Inflammatory macrophage (primary cell): Measurements from ENCODE around the gene PPP1R27.

Experiments used
- DNase-seq, 2 donors: peaks; one replicate each; pipeline ENCODE4 v3.0.0-alpha.2; 2020 to 2022
- total RNA-seq, 18 experiments: gene quantifications; one replicate each; lab custom pipeline; 2026; ENCODE audit warnings: mixed read lengths in 6 of 18, inconsistent platforms in 2 of 18; lab: John Stamatoyannopoulos, UW

The PPP1R27 gene, protein sequence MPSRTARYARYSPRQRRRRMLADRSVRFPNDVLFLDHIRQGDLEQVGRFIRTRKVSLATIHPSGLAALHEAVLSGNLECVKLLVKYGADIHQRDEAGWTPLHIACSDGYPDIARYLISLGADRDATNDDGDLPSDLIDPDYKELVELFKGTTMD
- total RNA-seq = 0 to 0.13 (median 0) reads per million in 18 experiments

DNA sequence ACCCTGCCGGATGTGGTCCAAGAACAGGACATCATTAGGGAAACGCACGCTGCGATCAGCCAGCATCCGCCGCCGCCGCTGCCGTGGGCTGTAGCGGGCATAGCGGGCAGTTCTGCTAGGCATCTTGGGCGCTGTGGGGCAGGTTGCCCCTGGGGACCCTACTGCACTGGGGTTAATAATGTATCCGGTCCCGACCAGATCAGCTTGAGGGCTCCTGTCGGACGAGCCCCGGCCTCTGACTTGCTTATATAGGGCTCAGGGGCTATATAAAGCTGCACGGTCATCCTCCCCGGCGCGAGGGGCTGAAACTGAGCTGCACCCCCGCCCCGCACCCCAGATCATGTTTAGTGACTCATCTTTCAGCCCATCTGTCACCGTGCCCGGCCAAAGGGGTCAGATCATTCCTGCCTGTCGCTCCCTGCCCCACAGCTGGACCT lies at the start of gene PPP1R27:
PPP1R27 (minus strand) TSS at position 220 of the 437 bp plus-strand sequence; CDS start at position 123, 97 bp downstream.
- DNase-seq = no peak

DNA sequence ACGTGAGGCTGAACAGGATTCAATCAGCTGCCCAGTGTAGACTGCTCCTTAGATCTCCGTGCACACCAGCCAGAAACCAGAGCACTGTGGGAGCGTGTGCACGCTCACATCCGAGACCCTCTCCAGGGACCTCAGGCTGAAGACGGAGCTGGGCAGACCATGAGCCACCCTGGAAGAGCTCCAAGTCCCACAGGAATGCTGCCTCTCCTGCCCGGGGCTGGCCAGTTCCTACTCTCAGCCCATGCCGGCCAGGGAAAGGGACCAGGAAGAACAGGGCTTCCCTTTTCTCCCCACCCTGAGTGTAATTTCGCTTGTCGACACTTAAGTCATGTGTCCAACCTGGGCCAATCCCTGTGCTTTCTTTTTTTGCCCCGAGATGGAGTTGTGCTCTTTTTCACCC lies 49.7 kb upstream of the PPP1R27 start:
- DNase-seq = no peak

DNA sequence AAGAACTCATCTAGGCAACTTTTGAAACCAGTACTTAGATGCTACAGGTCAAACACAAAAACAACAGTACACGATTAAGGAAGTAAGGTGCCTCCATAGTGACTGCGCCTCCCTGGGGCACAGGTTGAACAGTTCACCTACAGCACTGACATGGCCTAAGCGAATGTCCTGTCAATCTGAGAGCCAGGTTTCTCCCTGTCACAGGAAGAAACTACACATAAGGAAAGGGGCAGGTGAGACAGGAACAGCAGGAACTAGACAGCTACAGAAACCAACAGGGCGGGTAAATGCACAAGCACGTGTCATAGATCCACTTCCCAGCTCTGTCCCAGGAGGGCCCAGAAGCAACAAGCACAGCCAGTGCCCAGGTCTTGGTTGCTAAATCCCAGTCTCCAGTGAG lies 44.3 kb upstream of the PPP1R27 start:
- no peak for DNase-seq

DNA sequence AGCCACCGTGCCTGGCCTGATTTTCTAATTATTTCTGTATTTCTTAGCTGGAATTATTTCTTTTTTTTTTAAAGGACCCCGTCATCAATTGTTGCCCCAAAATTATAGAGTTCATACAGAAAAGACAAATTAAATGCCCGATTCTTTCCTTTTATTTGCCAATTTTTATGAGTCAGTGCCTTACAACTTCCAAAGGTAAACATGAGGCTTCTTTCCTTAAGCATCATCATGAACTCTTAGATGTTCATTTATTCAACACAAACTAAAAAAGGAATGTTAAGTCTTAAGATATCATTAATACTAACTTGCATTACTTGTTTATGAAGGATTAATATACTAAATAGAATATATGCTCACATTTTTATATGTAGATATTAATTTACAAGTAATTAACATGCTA lies 43.4 kb upstream of the PPP1R27 start:
- no peak for DNase-seq

DNA sequence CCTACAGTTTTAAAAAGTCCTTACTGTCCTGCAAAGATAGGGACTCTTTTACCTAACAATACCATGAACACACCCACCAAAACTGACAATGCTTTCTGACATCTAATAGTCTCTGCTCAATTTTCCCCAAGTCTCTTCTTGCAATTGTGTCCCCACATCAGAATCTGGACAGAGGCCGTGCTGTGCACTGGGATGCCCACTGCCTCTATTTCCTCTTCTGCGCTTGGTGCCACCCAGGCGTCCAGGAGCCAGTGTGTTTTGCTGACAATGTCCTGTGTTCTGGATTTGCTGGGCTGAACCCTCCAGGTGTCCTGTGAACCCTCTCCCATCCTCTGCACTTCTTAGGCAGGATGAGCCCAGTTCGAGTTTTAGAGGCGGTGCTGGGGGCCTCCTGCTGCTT lies 42.7 kb upstream of the PPP1R27 start:
- DNase-seq = no peak

DNA sequence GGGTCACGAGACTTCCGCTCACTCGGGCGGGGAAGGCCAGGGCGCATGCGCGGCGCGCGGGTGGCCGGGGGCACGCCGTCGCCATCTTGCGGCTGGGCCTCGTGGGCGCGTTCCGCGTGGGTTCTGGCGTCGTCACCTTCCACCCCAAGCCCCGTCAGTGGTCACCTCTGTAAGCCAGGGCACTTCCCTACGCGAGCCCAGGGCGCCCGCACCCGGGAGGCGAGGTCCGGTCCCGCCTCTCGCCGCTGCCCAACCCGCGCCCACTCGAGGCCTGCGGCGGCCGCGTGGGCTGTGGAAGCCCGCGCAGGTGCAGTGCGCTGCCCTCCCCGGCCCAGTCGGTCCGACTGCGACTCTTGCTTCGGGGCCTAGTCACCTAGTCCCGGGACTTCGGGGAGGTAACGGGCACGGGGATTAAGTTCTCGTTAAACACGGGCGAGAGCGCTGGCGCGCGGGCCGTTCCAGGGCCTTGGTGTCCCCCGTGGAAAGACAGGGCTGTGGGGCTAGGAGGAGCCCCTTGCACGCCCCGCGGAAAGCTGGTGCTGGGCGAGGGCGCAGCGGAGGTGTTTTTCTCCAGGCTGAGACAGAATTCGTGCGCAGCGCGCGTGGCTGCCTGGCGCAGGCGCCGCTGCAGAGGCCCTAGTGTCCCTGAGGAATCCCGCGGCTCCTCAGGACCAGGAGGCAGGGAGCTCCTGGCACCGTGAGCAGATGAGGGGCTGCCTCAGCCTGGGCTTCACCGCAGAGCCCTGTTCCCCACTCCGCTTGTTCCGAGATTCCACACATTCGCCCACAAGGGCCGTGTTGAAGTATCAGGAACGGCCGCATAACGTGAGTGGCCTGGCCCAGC lies 36.8 kb upstream of the PPP1R27 start:
- peak; percentile 95 to 97 for DNase-seq

DNA sequence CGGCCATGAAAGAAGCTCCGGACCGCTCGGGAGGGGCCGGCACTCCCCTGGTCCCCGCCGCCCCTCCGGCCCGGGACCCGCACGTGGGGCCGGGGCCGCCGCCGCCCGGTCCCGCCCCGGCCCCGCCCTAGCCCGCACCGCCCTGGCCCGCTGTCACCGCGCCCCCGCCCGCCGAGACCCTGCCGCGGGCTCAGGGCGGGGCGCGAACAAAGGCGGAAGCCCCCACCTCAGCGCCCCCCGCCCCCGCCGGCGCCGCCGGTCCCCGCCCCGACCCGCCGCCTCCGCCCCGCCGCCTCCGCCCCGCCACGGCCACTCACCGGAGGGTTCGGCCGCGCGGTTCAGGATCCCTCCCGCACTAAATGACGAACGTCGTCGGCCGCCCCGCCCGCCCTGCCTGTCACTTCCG lies 36.1 kb upstream of the PPP1R27 start, which contains the start of gene ARHGDIA:
ARHGDIA (minus strand) TSS at position 357 of the 406 bp plus-strand sequence. CDS start 1,407 bp downstream, outside the sequence.
- no peak for DNase-seq

DNA sequence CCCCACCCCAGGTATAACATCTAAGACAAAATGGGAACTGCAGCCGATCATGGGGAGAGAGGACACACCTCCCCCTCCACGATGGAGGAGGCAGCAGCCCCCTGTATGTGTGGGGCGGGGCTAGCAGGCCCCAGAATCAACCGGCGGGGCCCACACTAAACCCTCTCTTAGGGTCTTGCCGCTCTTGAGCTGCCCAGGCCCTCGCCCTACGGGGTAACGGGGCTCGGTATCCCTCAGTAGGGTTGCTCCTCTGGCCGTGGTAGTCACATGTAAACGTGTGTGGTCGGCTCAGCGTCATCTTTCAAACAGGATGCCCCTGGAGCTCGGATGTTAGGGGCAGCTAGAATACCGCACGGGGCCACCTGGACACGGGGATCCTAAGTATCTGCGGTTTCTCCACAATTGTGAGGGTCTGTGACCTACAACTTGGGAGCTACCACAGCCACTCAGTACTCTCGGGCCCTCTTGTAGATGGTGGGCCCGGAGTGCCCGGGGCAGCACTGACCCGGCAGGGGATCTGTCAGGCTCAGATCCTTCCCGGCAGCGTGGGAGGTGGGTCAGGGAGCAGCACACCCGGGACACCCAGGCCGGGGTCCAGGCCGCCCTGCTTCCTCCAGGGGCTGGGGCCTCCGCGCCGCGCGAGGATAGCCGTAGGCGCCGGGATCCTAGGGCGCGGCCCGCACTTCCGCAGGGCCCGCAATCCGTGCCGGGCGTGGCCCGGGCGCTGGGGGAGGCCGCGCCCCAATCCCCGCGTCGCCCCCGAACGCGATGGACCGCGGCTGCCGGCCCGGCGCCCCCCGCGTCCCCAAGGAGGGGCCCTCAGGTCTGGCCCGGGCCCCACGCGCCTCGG lies 35.5 kb upstream of the PPP1R27 start:
- DNase-seq = peak; percentile 54 to 72

DNA sequence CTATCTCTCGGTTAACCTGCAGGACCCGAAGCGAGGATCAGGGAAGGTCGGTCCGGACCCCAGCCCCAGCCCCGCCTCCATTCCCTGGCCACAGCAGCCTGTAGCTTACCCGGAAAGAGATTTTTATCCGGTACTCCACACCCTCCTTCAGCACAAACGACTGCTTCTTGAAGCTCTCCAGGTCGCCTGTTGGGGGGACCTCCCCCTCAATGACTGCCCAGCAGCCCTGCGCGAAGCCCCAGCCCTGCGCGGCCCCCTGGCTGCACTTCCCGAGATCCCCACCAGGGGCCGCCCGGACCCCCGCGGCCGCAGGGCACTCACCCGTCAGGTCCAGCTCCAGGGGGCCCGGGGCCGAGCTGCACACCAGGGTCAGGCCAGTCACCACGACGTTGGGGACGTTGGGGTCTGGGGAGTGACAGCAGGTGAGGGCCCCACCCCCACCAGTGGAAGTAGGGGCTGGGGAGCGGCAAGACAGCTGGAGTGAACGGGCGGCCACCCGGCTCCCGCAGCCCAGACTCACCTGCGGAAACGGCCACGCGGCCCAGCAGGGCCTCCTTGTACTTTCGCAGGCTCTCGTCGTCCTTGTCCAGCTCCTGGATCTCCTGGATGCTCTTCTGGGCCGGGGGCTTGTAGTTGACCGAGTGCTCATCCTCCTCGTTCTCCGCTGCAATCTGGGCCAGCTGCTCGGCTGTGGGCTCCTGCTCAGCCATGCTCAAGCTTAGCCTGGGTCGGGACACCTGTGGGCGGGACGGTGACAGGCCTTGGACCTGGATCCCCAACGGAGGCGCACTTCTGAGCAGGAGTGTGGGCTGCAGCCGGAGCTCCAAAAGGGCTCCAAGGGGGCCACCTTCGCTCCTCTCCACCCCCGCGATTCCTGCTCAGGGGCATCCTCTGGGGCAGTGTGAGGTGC lies 34.6 kb upstream of the PPP1R27 start:
- peak in 1 of 2 donors; percentile 11 for DNase-seq

DNA sequence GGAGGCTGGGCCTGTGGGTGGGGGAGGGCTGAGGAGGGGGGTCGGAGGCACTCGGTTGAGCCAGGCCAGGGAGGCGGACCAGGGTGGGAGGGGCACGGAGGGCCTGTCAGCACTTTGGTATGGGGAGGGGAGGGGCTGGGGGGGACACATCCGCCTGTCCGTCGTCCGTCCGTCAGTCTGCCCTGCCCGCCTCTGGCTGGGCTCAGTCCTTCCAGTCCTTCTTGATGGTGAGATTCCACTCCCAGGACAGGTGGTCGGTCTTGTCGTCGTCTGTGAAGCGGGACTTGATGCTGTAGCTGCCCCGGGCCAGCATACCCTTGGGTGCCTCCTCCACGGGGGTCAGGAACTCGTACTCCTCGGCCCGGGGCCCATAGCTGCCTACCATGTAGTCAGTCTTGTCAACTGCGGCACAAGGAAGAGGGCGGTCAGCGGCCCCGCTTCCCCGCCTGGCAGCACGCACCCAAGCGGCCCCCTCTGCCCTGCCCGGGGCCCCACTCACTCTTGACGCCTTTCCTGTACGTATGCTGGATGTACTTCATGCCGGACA lies 33.9 kb upstream of the PPP1R27 start:
- DNase-seq = no peak

DNA sequence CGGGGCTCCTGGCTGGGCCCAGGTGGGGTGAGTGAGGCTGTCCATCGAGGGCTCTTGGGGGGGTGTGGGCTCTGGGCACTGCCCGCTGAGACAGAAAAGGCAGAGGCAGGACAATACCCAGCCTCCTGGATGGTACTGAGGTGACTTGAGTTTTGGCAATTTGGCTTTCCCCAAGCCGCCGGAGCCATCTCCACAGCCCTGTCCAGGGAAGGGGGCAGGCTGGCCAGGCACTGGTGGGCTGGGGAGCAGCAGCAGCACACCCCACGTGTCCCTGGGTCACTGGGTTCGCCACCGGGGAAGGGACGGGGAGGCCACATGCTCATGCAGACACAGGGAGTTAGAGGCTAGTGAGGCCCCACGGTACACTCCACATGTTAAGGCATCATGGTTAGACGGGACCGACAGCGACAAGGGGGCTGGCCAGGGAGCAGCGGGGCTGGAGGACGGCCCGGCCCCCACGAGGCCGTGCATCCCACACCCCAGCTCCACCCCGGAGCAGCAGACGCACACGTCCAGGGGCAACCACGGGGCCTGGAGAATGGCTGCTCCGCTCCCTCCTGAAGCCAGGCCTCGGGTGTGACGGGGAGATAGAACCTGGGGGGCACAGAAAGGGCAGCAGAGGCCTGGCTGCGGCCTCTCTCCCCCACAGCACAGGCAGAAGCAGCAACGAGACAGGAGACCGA lies 33.3 kb upstream of the PPP1R27 start:
- no peak for DNase-seq

DNA sequence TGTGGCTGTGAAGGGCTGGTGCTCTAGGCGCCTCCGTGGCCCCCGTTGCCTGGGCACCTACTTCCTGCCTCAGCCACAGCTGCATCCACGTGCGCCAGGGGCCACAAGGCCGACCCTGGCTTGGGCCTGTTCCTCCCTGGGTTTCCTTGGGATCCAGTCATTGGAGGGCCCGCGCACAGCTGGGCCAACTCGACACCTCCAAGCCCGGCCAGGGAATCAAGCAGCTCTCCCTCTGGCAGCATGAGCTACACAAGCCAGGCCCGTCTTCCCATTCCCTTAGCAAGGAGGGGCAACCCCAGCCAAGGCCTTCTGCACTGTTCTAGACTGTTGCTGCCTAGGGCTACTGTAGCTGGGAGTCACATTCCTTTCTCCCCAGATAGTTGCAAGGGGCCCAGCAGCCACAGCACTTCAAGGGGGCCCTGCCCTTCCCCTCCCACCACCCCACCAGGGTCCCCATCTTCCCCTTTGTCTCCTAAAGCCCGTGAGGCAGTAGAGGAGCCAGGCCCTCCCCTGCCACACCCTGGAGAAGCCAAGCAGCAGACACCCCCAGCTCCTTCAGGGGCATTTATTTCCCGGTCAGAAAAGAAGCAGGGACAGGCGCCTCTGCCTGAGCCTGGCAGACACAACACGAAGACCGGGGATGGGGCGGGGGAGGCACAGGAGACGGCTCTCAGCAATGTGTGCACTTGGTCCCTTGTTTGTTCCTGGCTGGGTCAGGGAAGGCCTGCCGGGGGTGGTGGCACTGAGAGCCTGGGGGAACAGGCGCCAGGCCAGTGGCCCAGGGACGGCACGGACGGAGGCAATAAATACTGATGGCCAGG lies 32.5 kb upstream of the PPP1R27 start:
- peak in 1 of 2 donors; percentile 14 for DNase-seq

DNA sequence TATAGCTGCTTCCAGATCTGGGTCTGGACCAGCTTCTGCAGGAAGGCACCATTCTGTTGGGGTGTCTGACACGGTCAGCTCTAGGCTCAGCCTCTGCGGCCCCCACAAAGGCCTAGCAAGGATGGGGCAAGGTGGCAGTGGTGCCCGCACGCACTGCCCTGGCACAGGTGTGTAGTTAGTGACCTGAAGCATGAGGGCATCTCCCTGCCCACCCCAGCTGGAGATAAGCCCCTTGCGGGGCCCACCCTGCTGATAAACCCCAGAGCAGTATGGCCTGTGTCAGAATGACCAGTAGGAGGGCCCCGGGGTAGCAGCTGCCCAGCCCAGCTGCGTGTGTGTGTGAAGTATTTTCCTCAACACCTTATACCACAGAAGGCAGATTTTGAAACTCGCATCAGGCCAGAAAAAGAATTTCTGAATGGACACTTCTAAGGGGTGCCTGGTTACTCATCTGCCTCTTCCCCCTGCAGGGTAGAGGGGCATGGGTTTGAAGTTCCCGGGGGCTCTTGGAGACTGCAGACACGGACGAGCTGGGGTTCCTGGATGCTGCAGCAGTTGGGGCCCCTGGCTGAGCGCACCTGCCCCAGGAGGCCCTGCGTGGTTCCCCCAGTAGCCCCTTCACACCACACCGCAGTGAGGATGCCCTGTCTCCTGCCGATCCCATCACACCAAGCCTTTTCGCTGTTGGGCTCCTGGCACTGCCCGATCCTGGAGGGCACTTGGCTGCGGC lies 31.8 kb upstream of the PPP1R27 start:
- peak in 1 of 2 donors; percentile 8 for DNase-seq

DNA sequence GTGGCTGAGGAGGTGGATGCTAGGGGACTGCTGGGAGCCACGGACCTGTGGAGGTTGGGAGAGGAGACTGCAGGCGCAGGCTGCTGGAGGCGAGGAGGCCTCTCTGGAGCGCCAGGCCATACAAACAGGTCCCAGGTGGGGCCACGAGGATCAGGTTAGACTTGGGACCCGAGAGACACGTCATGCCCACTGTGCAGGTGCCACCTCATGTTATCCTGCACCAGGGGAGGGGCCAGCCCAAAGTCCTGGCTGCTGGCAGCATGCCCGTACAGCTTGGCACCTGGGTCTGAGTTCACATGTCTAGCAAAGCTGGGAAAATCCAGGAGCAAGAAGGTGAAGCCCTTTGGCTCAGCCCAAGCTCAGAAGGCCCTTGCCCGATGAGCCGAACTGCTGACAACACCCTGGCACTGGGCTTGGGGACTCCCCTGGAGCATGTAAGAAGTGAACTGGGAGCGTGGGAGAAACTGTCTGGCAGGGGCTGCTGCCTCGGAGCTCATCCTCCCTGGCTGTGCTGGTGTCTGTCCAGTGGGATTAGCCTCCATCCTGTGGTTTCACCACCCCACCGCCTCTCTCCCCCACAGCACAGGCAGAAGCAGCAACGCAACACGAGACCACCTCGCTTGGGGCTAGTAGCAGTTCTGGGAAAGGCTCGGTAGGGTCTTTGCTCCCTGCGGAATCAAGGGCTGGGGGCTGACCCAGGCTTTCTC lies 31.0 kb upstream of the PPP1R27 start:
- DNase-seq = no peak

DNA sequence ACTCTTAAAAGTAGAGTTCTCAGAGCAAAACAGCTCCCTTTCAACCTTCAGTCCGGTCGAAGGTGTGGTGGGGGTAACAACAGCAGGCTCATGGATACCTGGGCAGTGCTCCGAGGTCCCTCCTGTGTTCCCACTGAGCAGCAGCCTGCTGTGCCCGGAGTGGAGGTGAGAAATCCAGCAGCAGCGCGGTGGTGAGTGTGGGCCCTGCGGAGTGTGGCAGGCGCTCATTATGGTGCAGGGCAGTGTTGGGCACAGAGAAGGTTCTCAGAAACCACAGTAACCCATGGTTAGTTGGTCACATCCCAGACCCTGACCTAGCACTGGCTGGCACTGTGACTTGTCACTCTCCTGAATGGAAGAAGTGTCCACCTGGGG lies 30.5 kb upstream of the PPP1R27 start:
- no peak for DNase-seq

DNA sequence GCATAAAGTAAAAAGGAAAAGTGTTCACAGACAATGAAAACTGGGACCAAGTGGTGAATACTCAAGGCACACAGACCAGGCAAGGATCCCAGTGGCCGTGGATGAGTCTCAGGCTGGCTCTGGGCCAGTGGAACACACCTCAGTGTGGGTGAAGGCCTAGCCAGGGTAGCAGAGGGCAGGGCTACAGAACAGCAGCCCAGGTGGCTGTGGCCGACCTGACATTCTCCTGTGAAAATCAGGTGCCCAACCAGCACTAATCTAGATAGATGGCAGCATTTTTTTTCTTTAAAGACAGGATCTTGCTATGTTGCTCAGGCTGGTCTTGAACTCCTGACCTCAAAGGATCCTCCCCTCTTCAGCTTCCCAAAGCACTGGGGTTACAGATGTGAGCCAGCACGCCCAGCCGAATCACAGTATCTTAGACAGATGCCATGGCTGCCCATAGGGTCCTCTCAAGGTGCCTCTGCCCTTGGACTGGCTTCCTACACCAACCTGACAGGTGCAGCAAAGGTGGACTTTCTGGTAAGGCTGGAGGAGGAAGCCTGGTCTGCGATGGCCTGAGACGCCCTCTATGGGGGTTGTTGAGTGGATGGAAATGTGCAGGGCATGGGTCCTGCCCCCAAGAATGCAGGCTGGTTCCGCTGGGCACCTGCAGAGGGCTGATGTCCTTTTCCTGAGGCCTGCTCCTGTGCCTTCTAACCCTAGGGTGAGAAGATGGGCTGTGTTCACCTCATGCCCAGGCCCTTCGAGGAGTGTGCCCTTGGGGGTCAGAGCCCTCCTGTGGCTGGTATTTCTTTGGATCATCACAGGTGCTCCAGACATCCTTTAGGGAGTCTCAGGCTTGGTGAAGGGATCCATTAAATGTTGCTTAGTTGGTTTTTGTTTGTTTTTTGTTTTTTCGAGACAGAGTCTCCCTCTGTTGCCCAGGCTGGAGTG lies 29.3 kb upstream of the PPP1R27 start:
- no peak for DNase-seq

DNA sequence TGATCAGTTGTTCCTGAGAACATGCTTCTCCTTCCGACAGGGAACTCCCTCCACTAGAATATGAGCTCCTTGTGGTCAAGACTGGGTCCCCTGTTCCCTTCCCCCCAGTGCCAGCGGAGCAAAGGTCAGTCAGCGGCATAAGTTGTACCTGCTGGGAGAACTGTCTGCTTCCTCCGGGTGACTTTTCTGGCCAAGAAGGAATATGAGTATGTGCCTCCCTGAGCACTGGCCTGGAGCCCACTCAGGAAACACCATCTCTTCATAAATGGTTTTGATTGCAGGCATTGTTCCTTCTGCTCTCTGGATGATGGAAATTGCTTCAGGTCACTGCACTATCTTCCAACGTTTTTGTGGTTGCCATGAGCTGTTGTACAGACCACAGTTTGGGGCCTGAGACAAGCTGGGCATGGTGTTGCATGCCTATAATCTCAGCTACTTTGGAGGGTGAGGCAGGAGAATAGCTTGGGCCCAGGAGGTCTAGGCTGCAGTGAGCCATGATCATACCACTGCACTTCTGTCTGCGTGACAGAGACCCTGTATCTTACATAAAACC lies 28.3 kb upstream of the PPP1R27 start:
- no peak for DNase-seq
